ENCODE measurements around the gene MAD2L1BP.

DNA sequence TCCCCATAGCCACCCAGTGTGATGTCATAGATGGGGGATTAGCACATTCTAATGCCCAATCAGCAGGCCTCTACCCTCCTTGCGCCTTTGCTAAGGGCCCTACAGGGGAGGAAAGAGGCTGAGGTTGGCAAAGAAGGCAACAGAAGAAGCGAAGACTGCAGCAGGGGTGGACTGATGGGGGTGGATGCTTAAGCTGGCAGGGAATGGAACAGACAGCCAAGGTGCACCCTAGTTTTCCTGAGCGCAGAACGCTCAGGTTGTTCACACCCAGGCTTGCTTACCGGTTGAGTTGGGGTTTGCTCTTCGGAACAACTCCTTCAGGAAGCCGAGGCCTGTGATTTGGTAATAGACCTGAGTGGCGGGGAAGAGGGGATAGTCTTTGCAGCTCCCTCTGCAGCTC, 39.3 kb downstream of the MAD2L1BP start:
- TF ChIP-seq, protein P1, sequence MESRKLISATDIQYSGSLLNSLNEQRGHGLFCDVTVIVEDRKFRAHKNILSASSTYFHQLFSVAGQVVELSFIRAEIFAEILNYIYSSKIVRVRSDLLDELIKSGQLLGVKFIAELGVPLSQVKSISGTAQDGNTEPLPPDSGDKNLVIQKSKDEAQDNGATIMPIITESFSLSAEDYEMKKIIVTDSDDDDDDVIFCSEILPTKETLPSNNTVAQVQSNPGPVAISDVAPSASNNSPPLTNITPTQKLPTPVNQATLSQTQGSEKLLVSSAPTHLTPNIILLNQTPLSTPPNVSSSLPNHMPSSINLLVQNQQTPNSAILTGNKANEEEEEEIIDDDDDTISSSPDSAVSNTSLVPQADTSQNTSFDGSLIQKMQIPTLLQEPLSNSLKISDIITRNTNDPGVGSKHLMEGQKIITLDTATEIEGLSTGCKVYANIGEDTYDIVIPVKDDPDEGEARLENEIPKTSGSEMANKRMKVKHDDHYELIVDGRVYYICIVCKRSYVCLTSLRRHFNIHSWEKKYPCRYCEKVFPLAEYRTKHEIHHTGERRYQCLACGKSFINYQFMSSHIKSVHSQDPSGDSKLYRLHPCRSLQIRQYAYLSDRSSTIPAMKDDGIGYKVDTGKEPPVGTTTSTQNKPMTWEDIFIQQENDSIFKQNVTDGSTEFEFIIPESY (IDR thresholded peaks at IDR 0.05; ENCODE audit: borderline replicate concordance, low read depth) = no peak
- no peak for TF ChIP-seq YY1 (IDR thresholded peaks at IDR 0.05; ENCODE audit: low read depth)
- no peak for TF ChIP-seq REST (IDR thresholded peaks at IDR 0.05; ENCODE audit: low read depth, low read length)
- no peak for TF ChIP-seq EP300 (IDR thresholded peaks at IDR 0.05; ENCODE audit: borderline replicate concordance in 1 of 2, low read depth in 1 of 2, low read length in 1 of 2)
- no peak for TF ChIP-seq CTCF (IDR thresholded peaks at IDR 0.05)
- no peak for TF ChIP-seq SIN3A (IDR thresholded peaks at IDR 0.05; ENCODE audit: borderline replicate concordance, low read depth, low read length)
- TF ChIP-seq MXI1 (IDR thresholded peaks at IDR 0.05; ENCODE audit: low read depth, low read length) = no peak
- no peak for TF ChIP-seq TAF1 (IDR thresholded peaks at IDR 0.05; ENCODE audit: borderline replicate concordance, low read depth, low read length)
- TF ChIP-seq TCF12 (IDR thresholded peaks at IDR 0.05) = no peak
- no peak for TF ChIP-seq POLR2AphosphoS5 (IDR thresholded peaks at IDR 0.05; ENCODE audit: low read depth, low read length)
- TF ChIP-seq RCOR1 (IDR thresholded peaks at IDR 0.05; ENCODE audit: low read length) = no peak
- TF ChIP-seq USF2 (IDR thresholded peaks at IDR 0.05; ENCODE audit: borderline replicate concordance, low read depth, low read length) = no peak
- no peak for TF ChIP-seq FOSL2 (IDR thresholded peaks at IDR 0.05; ENCODE audit: borderline replicate concordance, low read depth)

All from SK-N-SH (cell line).